NCI-H460 (cell line): Measurements from ENCODE around the gene ABTB2. TPM values are rescaled to one million over a fixed set of nuclear protein-coding genes. Genes with fewer than 3 reads are reported as not detected.

Experiments
- DNase-seq: peaks from one replicate; pipeline ENCODE4 v3.0.0-alpha.2; 2016; ENCODE audit warnings: low read depth; ENCODE audit errors: extremely low read depth
- total RNA-seq: library from RNA; depleted of rRNA; stranded (reverse); fragments of >200 nt; shearing (Covaris generic); gene quantifications from 2 replicates; pipeline ENCODE4 v1.2.3, GENCODE V29; 2014

Gene ABTB2
- total RNA-seq, 1 experiment from 2014 or later, result 1.3 TPM

DNA sequence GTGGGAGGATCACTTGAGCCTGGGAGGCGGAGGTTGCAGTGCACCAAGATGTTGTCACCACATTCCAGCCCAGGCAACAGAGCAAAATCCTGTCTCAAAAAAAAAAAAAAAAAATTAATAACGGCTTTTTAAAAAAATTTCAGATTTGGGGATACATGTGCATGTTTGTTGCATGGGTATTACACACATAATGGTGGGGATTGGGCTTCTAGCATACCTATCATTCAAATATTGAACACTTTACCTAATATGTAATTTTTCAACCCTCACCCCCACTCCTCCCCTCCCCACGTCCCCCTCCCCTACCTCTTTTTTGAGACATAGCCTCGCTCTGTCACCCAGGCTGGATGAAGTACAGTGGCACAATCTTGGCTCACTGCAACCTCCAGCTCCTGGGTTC is 40.1 kb downstream of the ABTB2 start:
- DNase-seq, result no peak

DNA sequence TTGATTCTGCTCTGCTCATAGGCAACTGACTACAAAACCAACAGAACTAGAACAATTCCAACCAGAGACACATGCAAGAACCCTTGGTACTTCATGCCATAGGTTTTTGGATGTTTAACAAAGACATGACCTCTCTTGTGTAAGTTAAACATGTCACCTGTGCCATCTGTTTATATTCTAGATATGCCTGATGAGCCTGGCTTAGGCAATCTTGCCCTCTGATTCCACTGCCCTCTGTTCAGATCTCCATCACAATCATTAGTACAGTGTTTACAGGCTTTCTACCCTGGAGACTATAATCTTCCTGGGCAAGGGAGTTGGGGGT is 40.8 kb downstream of the ABTB2 start:
- DNase-seq, result no peak

DNA sequence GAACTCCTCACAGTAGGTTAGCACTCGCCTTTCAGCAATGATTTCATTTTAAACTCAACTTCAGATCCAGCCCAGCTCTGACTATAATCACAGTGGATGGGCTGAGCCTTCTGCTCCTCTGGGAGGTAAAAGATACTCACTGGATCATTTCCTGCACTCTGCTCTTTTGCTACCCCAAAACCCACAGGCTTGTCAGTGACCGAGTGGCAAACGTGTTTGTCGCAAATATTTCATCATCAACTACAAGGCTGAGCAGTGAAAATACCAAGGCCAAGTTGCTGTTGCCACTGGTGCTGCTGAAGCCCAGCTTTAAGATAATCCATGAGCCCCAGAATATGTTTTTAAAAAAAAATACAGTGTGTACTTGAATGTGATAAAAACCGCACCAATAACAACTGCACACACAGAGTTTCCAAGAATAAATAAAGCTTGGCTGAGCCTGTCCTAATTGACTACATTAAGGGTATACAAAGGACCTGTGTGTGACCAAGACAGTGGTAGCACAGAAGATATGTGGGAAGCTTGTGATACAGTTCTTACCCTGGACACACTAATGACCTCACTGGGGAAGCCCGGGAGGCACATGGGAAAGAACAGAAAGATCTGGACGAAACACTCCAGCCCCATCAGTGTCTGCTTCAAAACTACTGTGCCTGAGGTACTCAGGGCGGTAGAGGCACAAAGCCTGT is 41.3 kb downstream of the ABTB2 start:
- no peak for DNase-seq

DNA sequence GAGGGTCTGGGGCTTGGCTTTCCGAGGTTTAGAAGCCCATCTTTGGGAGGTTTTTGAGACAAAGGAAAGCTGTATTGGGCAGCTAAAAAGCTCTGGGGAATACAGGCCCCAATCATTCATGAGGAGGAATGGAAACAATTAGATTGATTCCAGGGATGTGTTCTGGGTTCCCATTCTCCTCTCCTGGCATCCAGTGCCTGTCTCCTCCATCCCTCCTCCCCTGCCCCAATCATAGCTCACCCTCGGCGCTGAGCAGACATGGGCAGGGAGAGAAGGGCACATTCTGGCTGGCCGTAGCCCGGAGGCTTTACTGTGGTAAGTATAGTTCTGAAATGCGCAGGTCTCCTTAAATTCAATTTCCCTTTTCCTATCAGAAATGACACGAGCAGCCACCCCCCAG is 42.4 kb downstream of the ABTB2 start:
- no peak for DNase-seq

DNA sequence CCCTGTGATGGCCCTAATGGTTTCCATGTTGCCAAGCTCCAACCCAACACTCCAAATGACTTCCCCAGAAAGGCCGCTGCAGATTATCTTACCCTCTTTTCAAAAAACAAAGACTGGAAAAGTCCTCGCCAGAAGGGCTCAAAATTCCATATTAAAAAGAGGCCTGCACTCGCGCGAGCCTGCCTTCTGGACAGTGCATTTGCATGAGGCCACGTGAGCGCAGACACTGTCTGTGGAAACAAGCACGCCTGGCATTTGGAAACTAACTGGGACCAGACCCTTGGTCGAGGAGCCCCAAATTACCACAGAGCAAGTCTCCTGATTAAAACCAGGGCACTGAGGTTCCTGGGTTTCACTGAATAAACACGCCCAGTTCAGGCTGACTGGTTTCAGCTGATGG is 42.9 kb downstream of the ABTB2 start:
- DNase-seq, result no peak

DNA sequence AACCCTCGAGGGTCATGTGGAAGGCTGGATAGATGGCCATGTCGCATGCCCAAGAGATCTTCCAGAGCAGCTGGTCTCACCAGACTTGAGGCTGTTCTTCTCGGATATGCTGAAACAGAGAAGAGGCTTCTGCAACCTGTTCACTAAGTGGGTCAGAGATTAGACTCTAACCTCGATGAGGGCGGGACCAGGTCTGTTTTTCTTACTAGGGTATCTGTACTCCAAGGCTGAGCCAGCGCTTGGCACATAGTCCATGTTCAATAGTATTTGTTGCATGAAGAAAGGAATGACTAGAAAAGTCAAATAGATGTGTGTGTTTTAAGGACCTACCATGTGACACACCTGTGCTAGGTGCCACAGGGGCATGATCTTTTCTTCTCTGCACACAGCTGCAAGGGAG is 43.6 kb downstream of the ABTB2 start:
- DNase-seq, result no peak

DNA sequence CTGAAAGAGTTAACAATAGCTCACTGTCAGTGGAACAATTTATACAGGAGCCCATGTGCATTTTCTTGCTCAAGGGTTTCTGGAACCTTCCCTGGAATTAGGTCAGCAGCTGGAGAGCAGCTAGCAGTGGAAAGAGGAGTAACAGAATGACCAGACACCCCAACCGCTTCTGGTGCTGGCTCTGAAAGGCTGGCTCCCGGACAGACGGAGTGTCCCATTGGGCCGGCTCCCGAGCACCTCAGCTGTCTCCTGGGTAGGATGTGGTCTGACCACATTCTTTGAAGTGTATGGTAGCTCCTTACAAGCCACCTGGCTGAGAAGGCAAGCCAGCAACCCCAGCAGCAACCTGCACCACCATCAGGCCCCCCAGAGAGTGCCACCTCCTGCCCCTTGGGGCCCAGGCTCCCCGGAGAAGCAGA is 44.7 kb downstream of the ABTB2 start:
- DNase-seq, result no peak

DNA sequence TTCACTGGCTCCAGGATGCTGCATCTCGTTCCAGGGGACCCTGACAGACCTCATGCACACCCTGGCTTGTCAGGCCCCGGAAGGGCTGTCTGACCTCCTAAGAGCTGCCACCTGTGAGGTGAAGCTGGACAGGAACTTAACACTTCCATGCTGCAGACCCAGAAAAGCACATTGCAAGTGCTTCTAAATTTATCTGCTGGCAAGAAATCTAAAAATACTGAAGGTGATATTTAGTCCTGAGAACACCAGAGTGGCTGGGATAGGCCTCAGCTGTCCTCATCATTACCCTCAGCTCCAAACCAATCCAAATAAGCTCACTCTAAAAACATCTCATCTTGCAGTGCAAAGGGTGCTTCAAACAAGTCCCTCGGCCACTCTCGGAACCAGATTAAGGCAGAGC is 46.7 kb downstream of the ABTB2 start:
- DNase-seq, result no peak

DNA sequence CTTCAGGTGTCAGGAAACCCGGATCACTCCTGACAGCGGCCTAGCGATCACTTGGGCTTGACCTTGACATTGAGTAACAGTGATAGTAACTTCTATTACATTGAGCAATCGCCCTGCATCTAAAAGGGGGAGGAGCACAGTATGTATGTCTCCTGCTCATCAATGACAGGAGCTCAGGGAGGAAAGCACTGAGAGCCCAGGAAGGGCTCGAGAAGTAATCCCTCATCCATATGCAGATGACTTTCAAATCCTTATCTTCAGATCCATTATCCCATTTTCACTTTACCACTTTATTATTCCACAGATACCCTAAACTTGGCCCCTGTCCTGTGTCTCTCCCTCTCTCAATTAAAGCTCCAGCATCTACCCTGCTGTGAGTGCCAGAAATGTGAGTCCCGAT is 47.8 kb downstream of the ABTB2 start:
- DNase-seq, result no peak

DNA sequence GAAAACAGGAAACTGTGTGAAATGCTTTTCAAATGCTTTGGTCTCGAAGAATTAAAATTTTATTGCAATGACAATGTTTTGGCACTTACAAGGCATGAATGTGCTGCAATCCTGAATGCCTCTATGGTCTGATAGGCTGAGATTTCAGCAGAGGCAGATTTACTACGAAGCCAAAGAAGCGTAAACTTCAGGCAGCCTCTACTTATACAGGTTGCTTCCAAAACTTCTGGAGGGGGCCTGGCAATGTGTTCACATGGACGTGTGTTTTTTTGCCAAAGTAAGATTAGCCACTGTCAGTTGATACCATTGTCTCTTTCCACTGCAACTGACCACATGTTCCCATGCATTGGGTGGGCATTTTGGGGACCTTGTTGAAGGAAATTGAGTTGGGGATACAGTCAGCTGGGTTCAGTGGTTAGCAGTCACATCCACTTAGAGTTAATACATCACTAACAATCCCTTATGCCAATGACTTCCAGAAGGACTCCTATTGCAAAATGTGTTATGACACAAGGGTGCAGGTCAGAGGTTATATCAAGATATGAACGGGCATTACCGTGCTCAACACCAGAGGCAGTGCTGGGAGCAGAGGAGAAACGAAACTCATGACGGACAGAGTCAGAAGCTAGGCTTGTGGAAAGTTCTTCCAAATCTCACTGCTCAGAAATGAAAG is 48.8 kb downstream of the ABTB2 start:
- no peak for DNase-seq

DNA sequence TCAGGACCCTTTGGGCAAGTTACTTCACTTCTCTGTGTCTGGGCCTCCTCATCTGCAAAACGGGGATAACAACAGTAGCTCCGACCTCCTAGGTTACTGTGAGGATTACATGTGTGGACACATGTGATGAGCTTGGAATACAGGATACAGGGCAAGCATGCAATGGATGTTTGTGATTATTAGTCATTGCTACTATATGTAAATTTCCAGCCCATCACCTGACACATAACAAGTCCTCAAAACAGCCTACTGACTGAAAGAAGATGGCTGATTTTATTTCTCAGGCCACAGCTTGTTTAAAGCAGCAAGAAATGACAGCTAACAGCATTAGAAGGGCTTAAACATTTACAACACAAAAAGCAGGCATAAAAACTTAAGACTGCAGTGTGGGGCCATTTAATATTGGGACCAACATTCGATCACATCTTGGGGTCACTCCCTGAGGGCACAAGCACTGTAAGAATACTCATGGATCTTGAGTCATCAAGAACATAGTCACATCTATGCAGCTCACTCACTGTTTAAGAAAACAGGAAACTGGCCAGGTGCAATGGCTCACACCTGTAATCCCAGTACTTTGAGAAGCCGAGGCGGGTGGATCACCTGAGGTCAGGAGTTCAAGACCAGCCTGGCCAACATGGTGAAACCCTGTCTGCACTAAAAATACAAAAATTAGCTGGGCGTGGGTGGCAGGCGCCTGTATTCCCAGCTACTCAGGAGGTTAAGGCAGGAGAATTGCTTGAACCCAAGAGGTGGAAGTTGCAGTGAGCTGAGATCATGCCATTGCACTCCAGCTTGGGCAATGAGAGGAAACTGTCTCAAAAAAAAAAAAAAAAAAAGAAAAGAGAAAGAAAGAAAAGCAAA is 49.5 kb downstream of the ABTB2 start:
- DNase-seq, result no peak

DNA sequence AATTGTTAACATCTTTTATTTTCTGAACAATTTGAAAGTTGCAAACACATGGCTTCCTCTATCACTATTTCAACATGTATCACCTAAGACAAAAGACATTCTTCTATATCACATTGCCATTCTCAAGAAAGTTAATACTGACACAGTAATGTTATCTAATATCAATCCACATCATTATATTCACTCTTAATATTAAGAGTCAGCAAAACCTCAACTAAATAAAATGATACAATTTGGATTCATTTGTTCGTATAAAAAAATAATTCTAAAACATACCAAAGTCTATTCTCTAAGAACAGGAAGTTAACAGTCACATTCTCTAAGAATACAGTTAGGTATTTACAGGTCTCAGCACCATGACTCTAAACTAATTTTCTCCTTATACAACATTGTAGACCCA is 52.0 kb downstream of the ABTB2 start:
- DNase-seq, result no peak

DNA sequence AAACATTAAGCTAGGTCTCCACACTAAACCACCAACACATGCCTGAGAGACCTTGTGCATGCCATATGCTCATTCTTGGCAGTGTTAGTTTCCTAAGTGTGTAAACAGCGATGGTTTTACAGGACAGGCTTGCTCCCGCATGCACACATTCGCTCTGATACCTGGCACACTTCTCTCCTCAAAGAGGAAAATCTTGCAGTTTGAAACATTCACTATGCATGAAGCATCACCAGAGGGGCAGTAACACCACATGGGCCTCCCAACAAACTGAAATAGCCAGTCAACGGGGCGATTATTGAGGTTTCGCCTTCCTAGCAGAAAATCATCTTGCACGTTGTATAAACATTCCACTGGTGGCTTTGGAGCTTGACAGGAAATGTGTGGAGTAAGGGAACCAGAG is 52.6 kb downstream of the ABTB2 start:
- DNase-seq, result no peak

DNA sequence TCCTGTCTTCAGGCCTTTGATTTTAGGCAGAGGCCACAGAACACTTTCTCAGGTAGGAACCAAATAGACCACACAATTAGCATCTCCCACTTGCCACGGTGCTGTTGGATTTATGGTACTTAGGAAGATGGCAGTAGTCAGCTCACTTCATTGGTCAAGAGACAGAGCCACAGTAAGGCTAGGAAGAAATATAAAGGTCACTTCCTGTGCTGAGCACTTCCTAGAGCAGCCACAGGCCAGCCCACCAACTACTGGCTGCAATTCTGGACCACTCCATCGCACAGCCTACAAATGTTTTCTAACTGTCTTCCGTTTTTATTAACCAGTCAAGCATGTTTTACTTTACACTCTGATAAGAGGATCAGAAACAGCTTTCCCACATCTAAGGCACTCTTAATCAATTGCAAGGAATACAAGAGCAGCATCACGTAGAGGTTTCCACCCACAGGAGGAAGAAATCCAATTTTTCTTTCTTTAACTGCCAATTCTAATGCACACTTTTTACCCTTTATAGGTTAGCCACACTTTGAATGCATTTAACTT is 54.7 kb downstream of the ABTB2 start:
- DNase-seq, result no peak

DNA sequence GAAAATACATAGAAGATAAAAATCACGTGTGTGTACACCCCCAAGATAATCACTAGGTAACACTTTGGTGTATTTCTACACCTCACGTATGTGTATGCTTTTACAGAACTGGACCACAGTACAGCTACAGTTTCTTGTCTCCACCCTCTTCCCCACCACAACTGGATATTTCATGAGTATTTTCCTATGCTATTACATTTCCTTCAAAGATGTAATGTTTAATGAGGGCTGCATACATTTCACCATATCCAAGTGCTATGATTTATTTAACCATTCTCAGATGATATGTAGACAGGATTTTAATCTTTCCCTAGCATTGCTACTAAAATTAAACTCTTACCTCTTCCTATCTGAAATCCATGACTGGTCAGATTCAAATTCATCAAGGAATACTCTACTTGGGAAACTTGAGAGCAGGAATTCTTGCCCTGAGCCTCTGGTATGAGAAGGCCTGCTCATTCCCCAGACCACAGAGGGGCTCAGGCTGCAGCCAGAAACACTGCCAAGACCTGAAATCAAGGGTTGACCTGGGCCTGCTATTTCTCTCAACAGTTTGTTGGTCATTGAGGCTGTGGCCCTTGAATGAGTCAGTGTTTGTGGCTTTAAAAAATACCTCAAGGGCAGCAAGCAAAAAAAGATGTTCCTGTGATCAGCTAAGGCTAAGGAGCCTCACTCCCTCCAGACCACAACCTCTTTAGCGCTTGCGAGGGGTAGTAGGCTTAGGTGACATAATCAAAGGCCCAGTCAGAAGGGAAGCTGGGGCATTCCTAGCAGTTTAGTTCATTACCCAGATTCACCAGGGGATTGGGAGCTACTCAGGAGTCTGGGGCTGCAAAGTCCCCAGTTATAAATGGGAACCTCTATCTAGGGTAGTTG is 55.5 kb downstream of the ABTB2 start:
- no peak for DNase-seq

DNA sequence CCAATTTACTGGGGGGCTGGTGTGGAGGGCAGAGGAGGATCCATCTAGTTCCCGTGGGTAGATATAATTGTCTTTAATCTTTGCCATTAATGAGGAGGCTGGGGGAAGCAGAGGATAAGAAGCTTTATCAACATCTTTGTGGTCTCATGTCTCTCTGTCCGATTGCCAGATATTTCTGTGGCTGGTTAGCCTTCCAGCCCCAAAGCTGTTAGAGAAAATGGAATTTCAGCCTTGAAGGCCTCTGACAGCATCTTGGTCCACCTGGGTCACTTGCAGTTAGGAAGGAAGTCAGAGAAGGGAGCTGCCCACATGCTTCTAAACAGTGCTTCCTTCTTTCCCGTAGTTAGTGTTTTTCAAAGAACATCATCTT is 56.9 kb downstream of the ABTB2 start:
- no peak for DNase-seq

DNA sequence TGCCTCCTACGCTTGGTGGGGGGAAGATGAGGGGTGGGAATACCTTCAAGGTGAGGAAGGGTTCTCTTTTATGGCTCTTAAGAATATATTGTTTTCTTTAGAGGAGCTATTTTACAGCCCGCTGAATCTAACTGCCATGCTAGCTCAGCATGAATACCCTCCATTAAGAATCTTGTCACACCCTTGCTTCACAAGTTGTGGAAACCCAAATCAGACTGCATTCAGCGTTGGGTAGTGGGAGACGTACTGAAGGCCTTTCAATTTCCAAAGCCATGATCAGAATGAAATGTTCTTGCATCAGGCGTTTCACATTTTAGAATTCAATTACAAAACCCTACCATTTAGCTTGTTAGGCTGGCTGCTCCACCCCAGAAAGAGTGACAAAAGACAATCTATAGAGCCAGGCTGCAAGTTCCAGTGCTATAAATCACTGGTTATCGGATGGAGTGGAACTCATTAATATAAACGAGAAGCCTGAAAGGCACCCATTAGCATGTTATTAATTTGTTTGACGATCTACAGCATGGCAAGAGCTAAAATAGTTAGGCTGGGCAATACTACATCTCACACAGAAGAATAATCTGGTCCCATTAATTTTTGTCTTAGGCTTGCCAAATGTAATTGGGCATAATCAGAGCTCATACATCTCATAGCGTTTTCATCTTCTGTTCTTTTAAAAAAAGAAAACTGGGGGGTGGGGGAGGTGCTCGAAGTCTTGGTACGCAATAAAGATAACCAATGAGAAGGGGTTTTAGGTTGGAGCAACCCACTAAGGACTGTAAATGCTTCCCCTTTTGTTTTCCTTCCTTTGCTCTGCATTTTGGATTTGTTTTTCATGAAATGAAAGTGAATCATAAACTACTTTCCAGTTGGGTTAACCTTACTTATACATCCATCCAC is 57.5 kb downstream of the ABTB2 start:
- no peak for DNase-seq

DNA sequence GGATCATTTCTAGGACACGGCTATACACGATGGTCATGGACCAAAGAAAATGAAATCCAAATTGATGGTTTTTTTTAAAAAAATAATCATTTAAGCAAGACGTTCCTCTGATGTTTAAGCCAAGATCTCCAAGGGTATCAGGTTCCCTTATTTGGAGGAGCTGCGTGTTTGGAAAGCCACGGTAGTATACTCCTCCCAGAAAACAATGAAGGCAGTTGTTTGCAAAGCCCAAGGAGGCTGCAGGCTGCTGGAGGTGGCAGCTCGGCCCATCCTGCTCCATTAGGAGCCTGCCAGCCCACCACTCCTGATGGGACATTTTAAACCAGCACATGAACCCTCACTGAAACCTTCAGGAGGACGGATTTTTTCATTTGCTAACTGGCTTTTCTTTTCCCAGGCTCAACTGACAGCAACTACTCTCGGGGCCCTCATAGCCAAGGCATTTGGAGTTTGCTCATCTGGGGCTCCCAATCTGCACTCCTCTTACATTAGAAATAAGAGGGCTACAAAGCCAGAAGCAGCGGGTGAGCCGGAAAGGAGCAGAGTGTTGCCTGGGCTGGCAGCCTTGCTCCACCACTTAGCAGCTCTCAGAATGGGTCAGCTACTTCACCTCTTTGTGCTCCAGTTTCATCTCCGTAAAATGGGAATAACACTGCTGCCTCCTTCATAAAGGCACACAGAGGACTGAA is 58.4 kb downstream of the ABTB2 start:
- DNase-seq, result no peak

DNA sequence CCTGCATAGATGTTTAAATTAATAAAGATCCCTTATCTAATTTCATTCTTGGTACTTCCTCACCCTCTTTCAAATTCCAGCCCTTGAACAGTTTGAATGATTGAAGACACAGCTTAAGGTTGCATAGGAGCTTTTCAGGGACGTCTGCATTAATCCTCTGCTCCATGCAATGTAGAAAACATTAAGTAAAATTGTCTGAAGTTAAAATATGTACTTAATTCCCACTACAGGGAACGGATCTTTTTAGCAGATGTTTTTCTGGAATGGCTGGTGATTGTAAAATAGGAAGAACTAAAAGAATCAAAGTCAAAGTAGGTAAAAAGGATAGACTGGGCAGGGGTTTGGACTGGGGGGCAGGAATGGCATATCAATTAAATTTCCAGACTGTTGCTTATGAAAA is 58.9 kb downstream of the ABTB2 start:
- no peak for DNase-seq
